NCI-H1048 (cell line): Measurements from ENCODE around the gene MALT1.
A peak's percentile ranks its signal among the peaks of the same experiment; 100 is the strongest.
"Not testable (repeated sequence)": the region's sequence is repeated elsewhere in the genome, so short reads cannot be mapped to it uniquely, and the experiment has no call there.

ENCODE experiments used
- DNase-seq: peaks from one replicate; lab custom pipeline; 2025; lab: John Stamatoyannopoulos, UW

The MALT1 gene

DNA sequence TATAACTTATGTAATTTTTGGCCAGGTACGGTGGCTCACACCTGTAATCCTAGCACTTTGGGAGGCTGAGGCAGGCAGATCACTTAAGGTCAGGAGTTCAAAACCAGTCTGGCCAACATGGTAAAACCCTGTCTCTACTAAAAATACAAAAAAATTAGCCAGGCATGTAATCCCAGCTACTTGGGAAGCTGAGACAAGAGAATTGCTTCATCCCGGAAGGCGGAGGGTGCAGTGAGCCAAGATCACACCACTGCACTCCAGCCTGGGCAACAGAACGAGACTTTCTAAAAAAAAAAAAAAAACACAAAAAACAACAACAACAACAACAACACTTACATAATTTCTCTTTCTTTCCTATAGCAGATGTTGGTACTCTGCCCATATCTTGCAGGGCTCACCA lies 105.3 kb downstream of the MALT1 start:
- DNase-seq: not testable (repeated sequence)

DNA sequence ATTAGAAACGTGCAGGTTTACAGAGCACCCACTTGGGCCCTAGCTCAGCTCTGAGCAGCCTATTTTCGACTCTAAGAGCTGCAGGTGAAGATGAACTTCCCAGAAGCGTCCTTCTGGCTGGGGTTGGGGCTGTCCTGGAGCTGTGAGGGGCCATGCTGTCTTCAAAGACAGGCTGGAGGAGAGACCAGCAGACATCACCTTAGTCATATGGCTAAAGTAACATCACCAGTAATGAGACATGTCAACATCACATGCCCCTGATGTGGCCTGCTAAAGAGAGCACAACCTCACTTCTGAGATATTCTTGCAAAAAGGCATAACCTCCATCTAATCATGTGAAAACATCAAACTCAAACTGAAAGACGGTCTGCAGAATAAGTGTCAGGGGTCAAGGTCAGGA lies 106.2 kb downstream of the MALT1 start:
- no peak for DNase-seq

DNA sequence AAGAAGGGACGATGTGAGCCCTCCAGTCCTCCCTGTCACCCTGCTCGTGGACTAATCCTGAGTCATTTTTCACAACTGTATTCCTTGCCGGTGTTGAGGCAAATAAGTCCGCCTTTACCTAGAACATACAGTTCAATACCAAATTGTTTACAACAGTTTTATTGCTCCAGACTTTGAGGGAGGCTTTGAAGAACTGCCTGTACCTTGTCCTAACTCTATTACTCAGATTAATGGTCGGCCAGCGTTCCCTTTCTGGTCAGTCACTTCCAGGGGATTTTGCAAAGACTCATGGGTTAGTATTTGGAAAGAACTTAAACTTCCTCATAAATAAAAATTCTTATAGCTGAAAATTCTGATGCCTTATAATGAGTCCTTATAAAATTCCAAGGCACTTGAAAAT lies 108.3 kb downstream of the MALT1 start:
- no peak for DNase-seq

DNA sequence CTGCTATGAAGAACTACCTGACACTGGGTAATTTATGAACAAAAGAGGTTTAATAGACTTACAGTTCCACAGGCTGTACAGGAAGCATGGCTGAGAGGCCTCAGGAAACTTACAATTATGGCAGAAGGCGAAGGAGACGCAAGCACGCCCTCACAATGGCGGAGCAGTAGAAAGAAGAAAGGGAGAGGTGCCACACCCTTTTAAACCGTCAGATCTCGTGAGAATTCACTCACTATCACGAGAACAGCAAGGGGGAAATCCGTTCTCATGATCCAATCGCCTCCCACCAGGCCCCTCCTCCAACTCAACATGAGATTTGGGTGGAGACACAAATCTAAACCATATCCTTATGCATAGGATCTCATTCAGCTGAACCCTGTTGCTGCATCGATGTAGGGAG lies 108.8 kb downstream of the MALT1 start:
- no peak for DNase-seq

DNA sequence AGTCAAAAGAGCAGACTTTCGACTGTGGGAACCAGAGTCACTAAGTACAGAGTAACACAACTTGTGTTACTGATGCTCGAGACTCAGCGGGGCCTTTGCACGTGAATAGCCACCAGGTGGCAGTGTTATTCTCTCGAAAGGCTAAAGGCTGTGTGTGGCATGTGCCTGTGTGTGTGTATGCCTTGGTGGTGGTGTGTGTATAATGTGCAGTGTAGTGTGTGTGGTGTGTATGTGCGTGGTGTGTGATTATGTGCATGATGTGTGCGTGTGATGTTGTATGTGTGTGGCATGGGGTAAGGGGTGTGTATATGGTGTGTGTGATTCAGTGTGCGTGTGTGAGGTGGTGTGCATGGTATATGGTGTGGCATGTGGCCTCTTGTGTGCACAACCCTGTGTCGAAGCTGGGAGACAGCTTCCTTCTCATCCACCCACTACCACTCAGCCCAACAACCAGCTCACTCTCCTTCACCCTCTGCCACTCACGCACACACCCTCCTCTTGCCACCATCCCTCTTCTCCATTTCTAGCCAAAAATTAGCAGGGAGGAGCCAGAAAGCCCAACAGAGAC lies 110.4 kb downstream of the MALT1 start:
- DNase-seq: peak; percentile 40

DNA sequence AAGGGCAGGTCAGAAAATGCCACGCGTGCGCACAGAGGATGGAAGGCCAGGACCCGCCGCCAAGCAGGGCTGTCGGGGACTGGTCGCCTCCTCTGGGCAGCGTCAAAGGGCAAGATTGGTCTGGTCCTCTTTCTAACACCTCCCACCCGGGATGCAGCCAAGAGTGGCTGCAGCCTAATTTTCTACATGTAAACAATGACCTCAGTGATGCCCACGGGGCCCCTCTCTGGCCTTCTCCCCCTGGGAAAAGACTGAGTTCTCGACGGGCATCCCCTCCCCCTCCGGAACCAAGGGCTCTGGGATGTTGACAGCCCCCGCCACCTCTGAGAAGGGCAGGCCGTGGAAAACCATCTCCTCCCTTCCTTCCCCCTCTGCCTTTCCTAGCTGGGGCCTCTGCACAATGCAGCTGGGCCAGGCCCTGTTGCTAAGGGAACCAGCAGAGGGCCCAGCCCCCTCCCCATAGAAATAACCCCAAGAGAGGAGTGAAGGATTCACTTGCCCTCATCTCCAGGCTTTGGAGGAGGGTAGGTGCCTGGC lies 113.4 kb downstream of the MALT1 start:
- DNase-seq: no peak

DNA sequence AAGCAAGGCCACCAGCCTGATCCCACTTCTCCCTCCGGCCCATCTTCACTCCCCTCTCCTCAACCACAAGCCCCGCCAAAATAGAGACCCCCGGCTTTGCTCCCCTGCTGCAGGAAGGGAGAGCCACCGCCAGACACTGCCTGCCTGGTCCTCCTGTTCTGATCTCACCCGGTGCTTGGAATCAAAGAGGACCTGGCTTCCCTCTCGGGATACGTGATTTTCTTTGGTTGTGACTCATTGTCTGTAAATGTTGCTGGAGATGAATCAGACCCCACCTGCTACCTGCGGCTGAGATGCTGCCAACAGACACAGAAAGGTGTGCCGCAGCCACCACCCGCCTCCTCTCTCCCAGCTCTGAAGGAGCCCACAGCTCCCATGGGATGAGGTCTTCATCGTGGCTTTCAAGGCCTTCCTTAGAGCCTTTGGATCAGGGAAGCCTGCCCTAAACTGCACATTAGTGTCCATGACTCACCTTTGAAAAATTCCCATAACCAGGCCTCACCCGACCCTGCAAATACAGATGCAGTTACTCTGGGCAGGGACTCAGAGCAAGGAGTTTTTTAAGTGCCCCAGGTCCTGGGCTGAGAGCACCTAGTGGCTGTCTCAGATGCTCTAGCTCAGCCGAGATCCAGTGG lies 114.0 kb downstream of the MALT1 start:
- no peak for DNase-seq

DNA sequence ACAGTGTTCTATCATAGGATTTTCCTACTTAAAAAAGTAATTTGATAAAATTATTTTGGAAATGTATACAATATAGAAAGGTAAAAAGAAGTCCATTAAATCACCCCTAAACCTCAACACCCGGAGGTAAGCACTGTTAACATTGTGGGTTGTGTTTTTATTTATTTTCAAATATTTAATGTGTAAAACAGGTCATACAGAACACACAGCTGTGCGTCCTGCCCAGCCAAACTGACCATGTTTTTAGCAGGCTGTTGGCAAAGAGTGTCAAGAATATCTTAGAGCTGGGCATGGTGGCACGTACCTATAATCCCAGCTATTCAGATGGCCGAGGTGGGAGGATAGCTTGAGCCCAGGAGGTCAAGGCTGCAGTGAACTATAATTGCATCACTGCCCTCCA lies 114.6 kb downstream of the MALT1 start:
- no peak for DNase-seq

DNA sequence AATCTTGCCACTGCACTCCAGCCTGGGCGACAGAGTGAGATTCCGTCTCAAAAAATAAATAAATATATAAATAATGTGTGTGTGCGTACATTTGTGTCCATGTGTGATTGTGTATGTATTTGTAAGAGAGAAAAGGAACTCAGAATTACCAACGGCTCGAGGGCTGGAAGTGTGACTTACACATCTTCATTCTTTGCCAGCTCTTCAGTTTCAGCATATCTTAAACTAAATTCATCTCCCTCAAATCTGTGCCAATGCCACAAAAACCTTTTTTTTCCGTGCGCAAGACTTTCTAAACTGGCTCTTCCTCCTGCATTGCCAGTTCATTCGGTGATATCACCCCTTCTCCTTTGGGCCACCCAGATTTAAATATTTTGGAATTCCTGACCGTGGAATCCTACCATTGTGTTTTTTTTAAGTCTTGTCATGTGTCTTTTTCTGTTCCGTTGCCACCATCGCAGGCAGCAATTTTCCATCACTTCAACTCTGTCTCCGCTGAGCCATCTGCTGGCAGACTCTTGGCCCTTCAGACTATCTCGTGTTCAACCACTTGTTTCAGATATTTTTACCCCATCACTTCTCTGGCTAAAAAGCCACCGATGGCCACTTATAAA lies 116.4 kb downstream of the MALT1 start:
- no peak for DNase-seq

DNA sequence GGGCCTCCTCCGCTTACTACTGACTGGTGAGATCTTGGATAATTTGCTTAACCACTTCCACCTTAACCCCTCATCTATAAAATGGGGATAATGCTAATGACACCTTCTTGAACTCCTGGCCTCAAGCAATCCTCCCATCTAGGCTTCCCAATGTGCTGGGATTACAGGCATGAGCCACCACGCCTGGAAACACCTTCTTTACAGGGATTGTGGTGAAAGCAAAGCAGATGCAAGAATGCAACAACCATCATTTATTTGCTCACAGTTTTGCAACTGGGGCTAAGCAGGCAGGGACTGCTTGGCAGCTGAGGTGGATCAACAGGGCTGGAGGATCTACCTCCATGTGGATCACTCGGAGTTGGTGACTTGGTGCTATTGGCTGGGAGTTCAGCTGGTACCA lies 117.2 kb downstream of the MALT1 start:
- no peak for DNase-seq

DNA sequence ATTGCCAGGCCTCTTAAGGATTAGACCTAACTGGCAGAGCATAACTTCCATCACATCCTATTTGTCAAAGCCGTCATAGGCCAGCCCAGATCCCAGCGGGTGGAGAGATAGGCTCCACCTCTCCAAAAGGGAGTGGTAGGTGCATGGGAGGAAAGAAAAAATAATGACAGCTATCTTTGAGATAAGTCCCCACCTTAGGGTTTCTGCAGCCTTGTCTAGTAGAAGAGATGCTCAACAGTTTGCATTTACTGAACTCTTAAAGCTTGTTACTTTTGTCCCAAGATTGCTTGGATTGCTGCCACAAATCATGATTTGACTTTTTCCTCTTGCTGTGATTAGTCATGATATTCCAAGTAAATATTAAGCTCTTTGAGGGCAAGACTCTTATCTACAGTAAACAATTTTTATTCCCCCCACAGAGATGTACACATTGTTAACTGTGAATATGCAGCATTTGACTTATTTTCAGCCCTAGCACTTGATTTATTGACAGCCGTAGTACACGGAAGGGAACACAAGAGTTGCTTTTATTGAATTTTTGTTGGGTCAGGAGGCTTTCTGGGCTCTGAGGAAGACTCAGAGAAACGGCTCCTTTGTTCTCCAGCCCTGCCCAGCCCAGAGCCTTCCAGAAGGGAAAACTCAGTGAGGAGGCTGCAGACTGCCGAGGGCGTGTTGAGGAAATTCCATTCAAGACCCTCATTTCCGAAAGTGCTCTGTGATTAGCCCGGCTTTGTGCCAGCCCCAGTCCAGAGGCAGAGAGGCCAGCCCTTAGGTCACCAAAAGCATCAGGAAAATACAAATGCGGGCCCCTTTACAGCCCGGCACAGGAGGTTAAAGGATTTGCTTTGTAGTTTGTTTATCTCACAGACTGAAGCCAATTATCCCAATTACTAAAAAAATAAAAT lies 118.0 kb downstream of the MALT1 start:
- no peak for DNase-seq

DNA sequence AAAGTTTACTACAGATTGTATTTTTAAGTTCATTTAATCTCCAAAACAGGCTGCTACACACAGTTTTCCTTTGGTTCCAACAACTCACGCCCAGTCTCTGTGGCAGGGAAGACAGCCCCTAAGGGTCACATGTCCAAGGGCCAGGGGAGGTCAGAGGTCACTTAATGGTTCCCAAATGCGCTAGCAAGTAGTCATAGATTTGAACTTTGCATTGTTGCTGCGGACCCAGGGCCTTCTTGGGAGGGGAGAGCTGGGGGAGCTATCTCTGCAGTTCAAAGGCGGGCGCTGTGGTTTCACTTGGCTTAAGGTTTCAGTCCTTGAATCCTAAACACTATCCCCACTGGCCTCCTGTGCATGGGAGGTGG lies 118.6 kb downstream of the MALT1 start:
- DNase-seq: no peak

DNA sequence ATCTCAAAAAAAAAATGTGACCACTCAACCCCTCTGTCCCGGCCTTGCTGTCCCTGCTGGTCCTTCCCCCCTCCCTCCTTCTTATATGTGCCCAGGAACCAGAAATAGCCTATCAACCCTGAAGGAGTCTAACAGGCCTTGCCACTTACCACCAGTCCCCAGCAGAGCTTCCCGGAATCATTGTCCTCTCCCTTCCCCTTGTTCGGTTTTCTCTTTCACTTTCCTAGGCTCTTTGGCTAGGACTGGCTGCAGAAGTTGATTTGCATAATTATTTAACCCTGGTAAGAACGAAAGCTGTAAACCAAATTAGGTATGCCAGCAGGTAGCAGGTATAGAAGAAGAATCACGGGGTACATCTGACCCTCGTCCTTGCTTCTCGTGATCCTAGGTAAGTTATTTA lies 120.8 kb downstream of the MALT1 start:
- DNase-seq: peak; percentile 41

DNA sequence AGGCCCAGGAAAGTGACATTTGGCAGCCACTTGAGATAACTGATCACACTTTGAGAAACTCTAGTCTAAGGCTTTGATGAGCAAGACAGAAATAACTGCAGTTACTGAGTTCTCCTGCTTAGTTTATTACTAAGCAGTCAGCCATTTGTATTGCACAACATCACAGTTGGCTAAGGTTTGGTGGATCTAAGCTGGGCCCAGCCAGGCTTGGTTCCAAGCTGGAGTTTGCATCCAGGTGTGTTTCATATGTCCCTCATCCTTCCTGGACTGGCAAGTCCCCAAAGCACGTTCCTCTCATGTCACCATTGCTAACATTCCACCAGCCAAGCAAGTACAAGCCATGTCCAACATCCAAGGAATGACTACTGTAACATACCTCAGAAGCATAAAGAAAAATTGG lies 122.1 kb downstream of the MALT1 start:
- DNase-seq: no peak

DNA sequence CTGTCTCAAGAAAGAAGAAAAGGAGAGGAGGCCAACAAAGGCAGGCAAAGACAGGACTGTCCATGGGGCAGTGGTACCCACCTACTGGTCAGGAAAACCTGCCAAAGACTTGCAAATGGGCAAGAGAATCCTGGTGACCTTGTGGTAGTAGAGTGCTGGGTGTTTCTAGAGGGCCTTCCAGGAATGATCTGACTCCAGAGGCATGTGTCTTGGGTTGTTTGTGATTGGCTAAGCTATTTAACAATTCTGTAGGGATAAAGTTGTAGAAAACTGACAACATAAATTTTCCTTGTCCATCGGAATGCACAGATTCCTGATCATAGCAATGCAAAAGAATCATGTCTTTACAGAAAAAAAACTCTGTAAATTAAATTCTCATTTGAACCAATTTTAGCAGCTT lies 125.0 kb downstream of the MALT1 start:
- no peak for DNase-seq

DNA sequence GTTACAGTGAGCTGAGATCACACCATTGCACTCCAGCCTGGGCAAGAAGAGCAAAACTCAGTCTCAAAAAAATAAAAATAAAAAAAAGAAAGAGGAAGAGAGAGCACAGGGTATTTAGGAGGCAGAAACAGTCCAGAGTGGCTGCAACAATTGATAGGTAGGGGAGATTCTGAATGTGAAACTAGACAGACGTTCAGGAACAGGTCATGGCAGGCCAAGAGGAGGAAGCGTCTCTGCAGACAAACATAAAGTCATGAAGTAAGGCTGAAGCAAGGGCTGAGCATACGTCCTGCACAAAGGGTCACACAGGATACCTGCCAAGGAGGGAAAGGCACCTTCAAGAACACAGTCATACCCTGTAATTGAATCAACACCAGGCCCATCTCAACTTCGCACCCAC lies 129.3 kb downstream of the MALT1 start:
- DNase-seq: no peak

DNA sequence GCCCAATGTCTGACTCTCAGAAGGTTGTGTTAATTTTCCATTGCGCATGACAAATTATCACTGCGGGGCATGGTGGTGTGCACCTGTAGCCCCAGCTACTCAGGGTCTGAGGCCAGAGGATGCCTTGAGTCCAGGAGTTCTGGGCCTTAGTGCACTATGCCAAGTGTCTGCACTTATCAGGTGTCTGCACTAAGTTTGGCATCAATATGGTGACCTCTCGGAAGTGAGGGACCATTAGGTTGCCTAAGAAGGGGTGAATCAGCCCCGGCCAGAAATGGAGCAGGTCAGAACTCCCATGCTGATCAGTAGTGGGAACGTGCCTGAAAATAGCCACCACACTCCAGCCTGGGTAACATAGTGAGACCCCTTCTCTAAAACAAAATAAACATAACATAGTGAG lies 131.7 kb downstream of the MALT1 start:
- DNase-seq: no peak

DNA sequence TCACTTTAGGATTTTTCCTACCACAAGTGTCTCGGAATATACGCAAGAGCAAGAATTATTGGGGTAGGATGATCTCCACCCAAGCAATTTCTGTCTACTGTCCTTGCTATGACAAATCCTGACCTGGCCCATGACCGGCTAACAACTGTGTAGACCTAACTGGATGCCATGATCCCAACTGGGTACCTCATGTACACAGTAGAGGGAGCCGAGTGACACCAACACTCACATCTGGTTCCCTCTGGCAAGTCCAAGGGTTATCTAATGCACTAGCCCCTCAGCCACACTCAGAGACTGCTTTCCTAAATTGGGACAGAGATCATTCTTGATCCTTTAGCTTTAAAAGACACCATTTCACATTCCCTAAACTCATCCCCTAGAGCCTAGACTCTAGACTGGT lies 132.7 kb downstream of the MALT1 start:
- DNase-seq: no peak
